T-helper 2 cell treated with Interferon-gamma antibody and Interleukin-4, amounts not matched to agents 100 ng/mL and 5 ng/mL, for 36 hours (primary cell): Measurements from ENCODE around the gene IFITM1. TPM values are rescaled to one million over a fixed set of nuclear protein-coding genes. Genes with fewer than 3 reads are reported as not detected.
"Not testable (repeated sequence)": the region's sequence is repeated elsewhere in the genome, so short reads cannot be mapped to it uniquely, and the experiment has no call there.

ENCODE experiments used
- intact Hi-C: fragments of 100-400 bp; cut with micrococcal nuclease; formaldehyde crosslinking; loops from one replicate; pipeline ENCODE4 v1.15.1; 2023
- total RNA-seq: library from RNA; stranded (reverse); gene quantifications from 2 replicates; pipeline ENCODE4 v1.2.3, GENCODE V29; 2022

The IFITM1 gene
- total RNA-seq, 1 donor from 2014 or later: 724 TPM

- intact Hi-C loops: no loop called here
These were observed 27.0 kb downstream of the IFITM1 start for GRCh38 chr11:340539-341512.

- intact Hi-C loops: no loop called here
These were observed 28.5 kb downstream of the IFITM1 start for GRCh38 chr11:342328-342727.

GRCh38 chr11:344836-345578 lies 31.2 kb downstream of the IFITM1 start:
- intact Hi-C loops: no loop called here

- intact Hi-C loops: no loop called here
These were observed 32.7 kb downstream of the IFITM1 start for GRCh38 chr11:346529-346928.

- intact Hi-C loops: not testable (repeated sequence)
These were observed 35.6 kb downstream of the IFITM1 start for GRCh38 chr11:349270-349954.

GRCh38 chr11:350033-350722 lies 36.3 kb downstream of the IFITM1 start:
- intact Hi-C loops: not testable (repeated sequence)

GRCh38 chr11:350723-351255 lies 36.9 kb downstream of the IFITM1 start:
- intact Hi-C loops: no loop called here

GRCh38 chr11:351411-351810 lies 37.6 kb downstream of the IFITM1 start:
- intact Hi-C loops: no loop called here

GRCh38 chr11:352456-353031 lies 38.7 kb downstream of the IFITM1 start:
- intact Hi-C loops: no loop called here

GRCh38 chr11:353179-353873 lies 39.5 kb downstream of the IFITM1 start:
- intact Hi-C loops: no loop called here

- intact Hi-C loops: loop anchor here (1.0 to 5.0 kb wide), 5 partner anchors 29 to 120 kb away; partner anchors contain the start of genes PSMD13 and SIRT3
These were observed 42.0 kb downstream of the IFITM1 start for GRCh38 chr11:355581-356458.

GRCh38 chr11:356610-357009 lies 42.8 kb downstream of the IFITM1 start:
- intact Hi-C loops: loop anchor here (2.0 to 5.0 kb wide), 2 partner anchors 44 to 51 kb away; no protein-coding TSS in a partner anchor

- intact Hi-C loops: loop anchor here (2.0 to 5.0 kb wide), 2 partner anchors 45 to 50 kb away; no protein-coding TSS in a partner anchor
These were observed 43.7 kb downstream of the IFITM1 start for GRCh38 chr11:357582-357981.

GRCh38 chr11:358129-358800 lies 44.4 kb downstream of the IFITM1 start:
- intact Hi-C loops: loop anchor here (5.0 kb wide), 1 partner anchor 49 kb away; no protein-coding TSS in a partner anchor

GRCh38 chr11:359181-359714 lies 45.4 kb downstream of the IFITM1 start:
- intact Hi-C loops: loop anchor here (5.0 kb wide), 1 partner anchor 48 kb away; no protein-coding TSS in a partner anchor

- intact Hi-C loops: loop anchor here (5.0 kb wide), 1 partner anchor 108 kb away; no protein-coding TSS in a partner anchor
These were observed 46.8 kb downstream of the IFITM1 start for GRCh38 chr11:360326-361280.
